CD4-positive, CD25-positive, alpha-beta regulatory T cell (primary cell): ENCODE measurements around the gene MYO16. TPM values are rescaled to one million over a fixed set of nuclear protein-coding genes. Genes with fewer than 3 reads are reported as not detected.

ENCODE experiments used
- ATAC-seq, 2 donors: fragments of 150-1000 bp; cut with Tn5 transposase; one replicate each; pipeline ENCODE4 v1.10.0; 2021; ENCODE audit warnings: low read depth in 2 of 2, moderate number of reproducible peaks in 2 of 2, moderate library complexity in 1 of 2
- DNase-seq, 3 donors: peaks; one replicate each; pipeline versions ENCODE4 v3.0.0 to v3.0.0-alpha.2; 2012 to 2022; ENCODE audit warnings: mixed read lengths in 1 of 3
- H3K27ac ChIP-seq: one replicate; pipeline ENCODE4 v1.7.0; 2013; ENCODE audit warnings: mild to moderate bottlenecking, low read length; ENCODE audit not compliant: insufficient read depth, poor library complexity, severe bottlenecking
- H3K27me3 ChIP-seq: one replicate; pipeline ENCODE4 v1.7.0; 2013; ENCODE audit warnings: low read length; ENCODE audit not compliant: control insufficient read depth, insufficient read depth
- H3K36me3 ChIP-seq: one replicate; pipeline ENCODE4 v1.7.0; 2013; ENCODE audit warnings: mild to moderate bottlenecking, low read length, moderate library complexity; ENCODE audit not compliant: control insufficient read depth, insufficient read depth
- H3K4me1 ChIP-seq: 2 replicates; pipeline ENCODE4 v1.7.0; 2013; ENCODE audit warnings: mild to moderate bottlenecking, low read length; ENCODE audit not compliant: insufficient read depth, control insufficient read depth, poor library complexity, severe bottlenecking
- H3K4me3 ChIP-seq: one replicate; pipeline ENCODE4 v1.7.0; 2013; ENCODE audit warnings: low read depth, mild to moderate bottlenecking, low read length, moderate library complexity
- H3K9me3 ChIP-seq, 2 experiments: 1 replicate in 1 of 2; 2 replicates in 1 of 2; pipeline ENCODE4 v1.7.0; 2013; ENCODE audit warnings: low read length in 2 of 2, mild to moderate bottlenecking in 1 of 2, moderate library complexity in 1 of 2; ENCODE audit not compliant: control insufficient read depth in 2 of 2
- H3K27ac Mint-ChIP-seq, 3 donors: one replicate each; pipeline ENCODE4 v1.8.0; 2020 to 2022; ENCODE audit warnings: mild to moderate bottlenecking in 3 of 3, mixed read lengths in 3 of 3, moderate library complexity in 2 of 3
- H3K27me3 Mint-ChIP-seq: one replicate; pipeline ENCODE4 v1.8.0; 2022; ENCODE audit warnings: mild to moderate bottlenecking, mixed read lengths
- H3K36me3 Mint-ChIP-seq: one replicate; pipeline ENCODE4 v1.8.0; 2020; ENCODE audit warnings: mixed read lengths
- H3K4me1 Mint-ChIP-seq, 4 donors: one replicate each; pipeline ENCODE4 v1.8.0; 2020 to 2022; ENCODE audit warnings: mixed read lengths in 4 of 4, mild to moderate bottlenecking in 1 of 4
- H3K4me3 Mint-ChIP-seq, 4 donors: one replicate each; pipeline ENCODE4 v1.8.0; 2020 to 2022; ENCODE audit warnings: mild to moderate bottlenecking in 4 of 4, mixed read lengths in 4 of 4, moderate library complexity in 3 of 4
- H3K9me3 Mint-ChIP-seq, 7 donors: one replicate each; pipeline ENCODE4 v1.8.0; 2020 to 2022; ENCODE audit warnings: mixed read lengths in 7 of 7, mild to moderate bottlenecking in 3 of 7, moderate library complexity in 2 of 7
- polyA plus RNA-seq, 4 donors: library from polyadenylated mRNA; unstranded; fragments of 300-500 nt; fragmentation: Illumina TruSeq; gene quantifications; one replicate each; pipeline ENCODE4 v1.2.3, GENCODE V29; 2021
- total RNA-seq: library from RNA; stranded (reverse); gene quantifications from one replicate; pipeline ENCODE4 v1.2.3, GENCODE V29; 2022

MYO16 gene
- total and polyA plus RNA-seq, 5 donors from 2014 or later: 0.08 to 2.3 (median 0.29) TPM

GRCh38 chr13:109043636-109044035 lies 414.2 kb downstream of the MYO16 start:
- Histone ChIP-seq H3K4me1 (no peaks in the 10 kb centered on the region), H3K9me3 (no peaks in the 10 kb centered on the region), H3K27me3 (no peaks in the 10 kb centered on the region), H3K27ac (no peak overlapping the region), H3K36me3 (no peaks in the 10 kb centered on the region), H3K4me3 (no peak overlapping the region)
- H3K4me3 Mint-ChIP-seq: no peak overlapping the region
- no peaks in the 10 kb centered on the region for H3K27me3 Mint-ChIP-seq
- DNase-seq (no peak), ATAC-seq (no peak)
- H3K9me3 Mint-ChIP-seq: peaks cover 0 to 4% (median 0%) of the 10 kb centered on the region in 7 donors
- no peak overlapping the region for H3K27ac Mint-ChIP-seq
- no peaks in the 10 kb centered on the region for H3K36me3 Mint-ChIP-seq
- no peaks in the 10 kb centered on the region for H3K4me1 Mint-ChIP-seq

- no peak for ATAC-seq
- Histone ChIP-seq H3K9me3 (no peaks in the 10 kb centered on the region), H3K36me3 (no peaks in the 10 kb centered on the region), H3K27ac (no peak overlapping the region), H3K4me3 (no peak overlapping the region), H3K27me3 (no peaks in the 10 kb centered on the region), H3K4me1 (no peaks in the 10 kb centered on the region)
- Mint-ChIP-seq H3K36me3 (no peaks in the 10 kb centered on the region), H3K4me3 (no peak overlapping the region), H3K27ac (no peak overlapping the region), H3K4me1 (no peaks in the 10 kb centered on the region), H3K9me3 (peaks cover 0 to 4% (median 0%) of the 10 kb centered on the region in 7 donors), H3K27me3 (no peaks in the 10 kb centered on the region)
- DNase-seq: no peak
Measured at GRCh38 chr13:109055850-109056249, 426.4 kb downstream of the MYO16 start.

GRCh38 chr13:109058087-109058486 lies 428.7 kb downstream of the MYO16 start:
- no peak overlapping the region for H3K4me3 ChIP-seq
- H3K4me3 Mint-ChIP-seq: no peak overlapping the region
- no peak overlapping the region for H3K27ac ChIP-seq
- H3K27me3 ChIP-seq: no peaks in the 10 kb centered on the region
- peaks cover 0 to 4% (median 0%) of the 10 kb centered on the region in 7 donors for H3K9me3 Mint-ChIP-seq
- H3K4me1 ChIP-seq: no peaks in the 10 kb centered on the region
- H3K4me1 Mint-ChIP-seq: no peaks in the 10 kb centered on the region
- no peaks in the 10 kb centered on the region for H3K9me3 ChIP-seq
- H3K36me3 Mint-ChIP-seq: no peaks in the 10 kb centered on the region
- no peak overlapping the region for H3K27ac Mint-ChIP-seq
- no peaks in the 10 kb centered on the region for H3K36me3 ChIP-seq
- no peak for DNase-seq
- no peaks in the 10 kb centered on the region for H3K27me3 Mint-ChIP-seq
- no peak for ATAC-seq

- no peak overlapping the region for H3K27ac ChIP-seq
- H3K9me3 ChIP-seq: no peaks in the 10 kb centered on the region
- Mint-ChIP-seq H3K27ac (no peak overlapping the region), H3K9me3 (peaks cover 0 to 6% (median 1%) of the 10 kb centered on the region in 7 donors), H3K36me3 (no peaks in the 10 kb centered on the region), H3K27me3 (no peaks in the 10 kb centered on the region), H3K4me3 (no peak overlapping the region), H3K4me1 (no peaks in the 10 kb centered on the region)
- no peak overlapping the region for H3K4me3 ChIP-seq
- no peak for DNase-seq
- H3K36me3 ChIP-seq: no peaks in the 10 kb centered on the region
- ATAC-seq: no peak
- H3K4me1 ChIP-seq: no peaks in the 10 kb centered on the region
- H3K27me3 ChIP-seq: no peaks in the 10 kb centered on the region
Measured at GRCh38 chr13:109072505-109072904, 443.1 kb downstream of the MYO16 start.

GRCh38 chr13:109074436-109074835 lies 445.0 kb downstream of the MYO16 start:
- peaks cover 0 to 2% (median 1%) of the 10 kb centered on the region in 7 donors for H3K9me3 Mint-ChIP-seq
- no peaks in the 10 kb centered on the region for H3K4me1 Mint-ChIP-seq
- no peak overlapping the region for H3K27ac ChIP-seq
- DNase-seq (no peak), ATAC-seq (no peak)
- H3K36me3 Mint-ChIP-seq: no peaks in the 10 kb centered on the region
- H3K9me3 ChIP-seq: no peaks in the 10 kb centered on the region
- no peak overlapping the region for H3K4me3 Mint-ChIP-seq
- no peaks in the 10 kb centered on the region for H3K27me3 Mint-ChIP-seq
- H3K4me3 ChIP-seq: no peak overlapping the region
- H3K27ac Mint-ChIP-seq: no peak overlapping the region
- no peaks in the 10 kb centered on the region for H3K36me3 ChIP-seq
- H3K27me3 ChIP-seq: no peaks in the 10 kb centered on the region
- H3K4me1 ChIP-seq: no peaks in the 10 kb centered on the region

GRCh38 chr13:109074853-109075252 lies 445.4 kb downstream of the MYO16 start:
- H3K4me3 Mint-ChIP-seq: no peak overlapping the region
- no peak for DNase-seq
- ATAC-seq: no peak
- H3K4me3 ChIP-seq: no peak overlapping the region
- H3K9me3 Mint-ChIP-seq: peaks cover 0 to 2% (median 1%) of the 10 kb centered on the region in 7 donors
- H3K27ac Mint-ChIP-seq: no peak overlapping the region
- no peaks in the 10 kb centered on the region for H3K36me3 ChIP-seq
- H3K27me3 ChIP-seq: no peaks in the 10 kb centered on the region
- H3K4me1 ChIP-seq: no peaks in the 10 kb centered on the region
- H3K9me3 ChIP-seq: no peaks in the 10 kb centered on the region
- no peaks in the 10 kb centered on the region for H3K4me1 Mint-ChIP-seq
- H3K36me3 Mint-ChIP-seq: no peaks in the 10 kb centered on the region
- H3K27ac ChIP-seq: no peak overlapping the region
- H3K27me3 Mint-ChIP-seq: no peaks in the 10 kb centered on the region

- no peak for DNase-seq
- no peak for ATAC-seq
- H3K27ac Mint-ChIP-seq: no peak overlapping the region
- H3K36me3 ChIP-seq: no peaks in the 10 kb centered on the region
- no peaks in the 10 kb centered on the region for H3K36me3 Mint-ChIP-seq
- no peaks in the 10 kb centered on the region for H3K9me3 ChIP-seq
- peaks cover 5% of the 10 kb centered on the region for H3K27me3 Mint-ChIP-seq
- peaks cover 0 to 3% (median 0%) of the 10 kb centered on the region in 7 donors for H3K9me3 Mint-ChIP-seq
- H3K4me3 ChIP-seq: no peak overlapping the region
- H3K27ac ChIP-seq: no peak overlapping the region
- no peaks in the 10 kb centered on the region for H3K4me1 Mint-ChIP-seq
- no peaks in the 10 kb centered on the region for H3K4me1 ChIP-seq
- H3K4me3 Mint-ChIP-seq: no peak overlapping the region
- no peaks in the 10 kb centered on the region for H3K27me3 ChIP-seq
Measured at GRCh38 chr13:109087916-109088623, 458.7 kb downstream of the MYO16 start.

- Histone ChIP-seq H3K27me3 (no peaks in the 10 kb centered on the region), H3K4me3 (no peak overlapping the region), H3K9me3 (no peaks in the 10 kb centered on the region), H3K36me3 (no peaks in the 10 kb centered on the region), H3K4me1 (no peaks in the 10 kb centered on the region), H3K27ac (no peak overlapping the region)
- Mint-ChIP-seq H3K27me3 (peaks cover 5% of the 10 kb centered on the region), H3K27ac (no peak overlapping the region), H3K9me3 (peaks cover 0 to 4% (median 0%) of the 10 kb centered on the region in 7 donors), H3K36me3 (no peaks in the 10 kb centered on the region), H3K4me3 (no peak overlapping the region), H3K4me1 (no peaks in the 10 kb centered on the region)
- ATAC-seq (no peak), DNase-seq (no peak)
Measured at GRCh38 chr13:109088624-109088917, 459.2 kb downstream of the MYO16 start.
